NCI-H2029 treated with DMSO at 0.1 percent for 48 hours (cell line): ENCODE results near the gene ATAD1.
"Not testable (repeated sequence)": the region's sequence is repeated elsewhere in the genome, so short reads cannot be mapped to it uniquely, and the experiment has no call there.

ENCODE experiments used
- DNase-seq: peaks from one replicate; lab custom pipeline; 2025; lab: John Stamatoyannopoulos, UW

ATAD1 gene

DNA sequence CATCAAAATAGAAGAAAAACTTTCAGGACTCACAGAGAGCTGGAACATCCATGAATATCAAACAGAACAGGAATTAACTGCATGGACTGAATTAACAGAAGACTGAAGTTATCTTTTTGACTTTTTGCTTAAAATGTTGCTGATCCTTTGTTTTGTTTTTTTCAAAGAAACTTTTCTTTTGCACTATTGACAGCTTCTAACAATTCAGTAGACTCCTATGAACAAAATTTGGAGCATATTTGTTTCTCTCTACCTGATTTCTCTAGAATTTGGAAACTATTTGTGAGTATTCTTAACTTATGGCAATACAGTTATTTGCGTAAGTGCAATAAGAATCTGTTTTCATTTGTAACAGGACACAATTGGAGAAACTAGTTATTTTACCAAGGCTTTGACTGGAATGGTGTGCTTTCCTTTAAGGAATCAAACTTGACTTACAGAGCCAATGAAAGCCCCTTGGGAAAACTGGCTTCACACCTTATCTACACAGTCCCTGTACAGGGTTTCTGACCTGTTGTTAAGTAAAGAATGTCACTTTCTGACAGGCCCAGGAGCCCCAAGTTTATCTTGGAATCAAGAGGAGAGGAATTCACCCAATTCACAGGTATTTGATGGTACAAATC lies 16.1 kb downstream of the ATAD1 start:
- DNase-seq = not testable (repeated sequence)

DNA sequence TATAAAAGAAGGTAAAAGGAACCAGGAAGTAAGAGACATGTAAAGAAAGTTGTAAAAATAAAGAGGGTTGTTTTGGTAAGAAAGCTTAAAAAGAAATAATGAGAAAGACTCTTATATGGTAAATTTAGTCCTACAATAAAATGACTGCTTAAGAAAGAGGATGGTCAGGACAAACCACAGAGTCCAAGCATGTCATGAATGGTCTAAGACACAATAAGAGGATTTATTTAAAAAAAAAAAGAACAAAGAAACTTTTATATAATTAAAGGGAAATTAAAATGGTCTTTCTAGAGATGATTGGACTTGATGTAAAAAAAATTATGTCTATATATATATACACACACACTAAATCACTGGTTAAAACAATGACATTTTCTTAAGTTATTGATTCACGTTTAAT lies 18.2 kb downstream of the ATAD1 start:
- DNase-seq = no peak

DNA sequence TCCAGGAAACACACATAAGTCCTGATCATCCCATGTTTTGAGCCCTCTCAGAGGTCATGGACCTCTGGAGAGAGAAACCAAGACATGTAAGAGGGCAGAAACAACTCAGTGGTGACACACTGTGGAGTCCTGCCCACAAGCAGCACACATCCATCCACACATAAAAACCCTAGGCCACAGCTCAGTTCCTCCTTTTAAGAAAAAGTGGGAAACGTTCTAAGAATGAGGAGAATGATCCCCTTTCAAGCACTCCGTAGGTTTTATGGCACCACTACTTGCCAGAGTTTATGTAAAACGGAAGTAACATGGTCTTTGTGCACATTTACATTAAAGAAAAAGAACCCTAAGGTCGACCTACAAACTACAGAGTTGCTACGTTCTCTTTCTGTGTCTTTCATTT lies 19.9 kb downstream of the ATAD1 start:
- DNase-seq = no peak

DNA sequence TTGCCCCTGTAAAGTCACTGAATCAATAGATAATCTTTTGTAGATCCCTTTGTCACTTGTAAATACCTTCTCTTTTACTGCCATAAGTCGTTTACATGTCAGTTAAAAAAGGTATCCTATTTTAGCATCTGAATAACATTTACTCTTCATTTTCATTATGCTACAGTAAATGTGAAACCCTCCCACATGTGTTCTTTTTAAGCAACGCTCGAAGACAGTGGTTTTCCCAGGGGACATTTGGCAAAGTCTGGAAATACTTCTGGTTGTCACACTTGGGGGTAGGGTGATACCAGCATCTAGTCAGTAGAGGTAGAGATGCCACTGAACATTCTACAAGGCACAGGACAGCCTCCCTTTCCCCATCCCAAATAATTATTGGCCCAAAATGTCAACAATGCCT lies 23.7 kb downstream of the ATAD1 start:
- no peak for DNase-seq

DNA sequence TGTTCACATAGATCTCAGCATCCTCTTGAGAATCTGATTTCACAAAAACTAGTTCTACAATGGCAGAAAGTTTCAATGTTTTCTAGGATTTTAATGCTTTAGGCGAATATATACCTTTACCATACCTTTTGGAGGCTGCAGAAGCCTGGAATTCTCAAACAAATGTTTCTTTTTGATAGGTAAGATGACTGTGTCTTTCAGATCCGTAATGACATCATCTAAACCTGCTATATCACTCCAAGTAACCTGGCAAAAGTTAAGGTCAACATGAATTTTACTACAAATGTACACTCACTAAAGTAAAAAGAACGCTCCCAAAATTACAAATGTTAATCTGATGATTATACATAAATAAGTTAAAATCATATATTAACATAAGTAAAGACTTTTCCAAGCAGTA lies 27.8 kb downstream of the ATAD1 start:
- no peak for DNase-seq

DNA sequence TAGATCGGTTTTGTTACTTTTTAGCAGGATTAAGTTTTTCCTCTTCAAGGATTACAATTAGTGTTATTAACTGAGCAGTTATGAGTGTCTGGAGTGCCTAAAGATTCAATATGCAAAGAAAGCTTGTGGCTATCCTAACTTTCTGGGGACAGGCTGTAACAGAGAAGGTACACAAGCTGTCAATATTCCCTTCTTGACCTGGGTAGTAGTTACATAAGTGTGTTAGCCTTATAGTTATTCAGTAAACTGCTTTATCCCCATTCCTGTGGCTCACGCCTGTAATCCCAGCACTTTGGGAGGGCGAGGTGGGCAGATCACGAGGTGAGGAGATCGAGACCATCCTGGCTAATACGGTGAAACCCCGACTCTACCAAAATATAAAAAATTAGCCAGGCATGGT lies 31.6 kb downstream of the ATAD1 start:
- no peak for DNase-seq

DNA sequence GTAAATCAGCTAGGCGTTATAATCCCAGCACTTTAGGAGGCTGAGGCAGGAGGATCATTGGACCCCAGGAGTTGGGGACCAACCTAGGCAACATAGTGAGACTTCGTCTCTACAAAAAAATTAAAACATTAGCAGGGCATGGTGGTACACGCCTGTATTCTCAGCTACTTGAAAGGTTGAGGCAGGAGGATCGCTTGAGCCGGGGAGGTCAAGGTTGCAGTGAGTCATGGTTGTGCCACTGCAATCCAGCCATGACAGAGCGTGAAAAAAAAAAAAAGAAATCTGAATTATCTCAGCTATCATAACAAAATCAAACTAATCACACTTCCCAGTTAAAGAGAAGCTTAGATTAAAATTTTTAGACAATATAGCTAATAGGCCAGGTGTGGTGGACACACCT lies 35.3 kb downstream of the ATAD1 start:
- DNase-seq = no peak

DNA sequence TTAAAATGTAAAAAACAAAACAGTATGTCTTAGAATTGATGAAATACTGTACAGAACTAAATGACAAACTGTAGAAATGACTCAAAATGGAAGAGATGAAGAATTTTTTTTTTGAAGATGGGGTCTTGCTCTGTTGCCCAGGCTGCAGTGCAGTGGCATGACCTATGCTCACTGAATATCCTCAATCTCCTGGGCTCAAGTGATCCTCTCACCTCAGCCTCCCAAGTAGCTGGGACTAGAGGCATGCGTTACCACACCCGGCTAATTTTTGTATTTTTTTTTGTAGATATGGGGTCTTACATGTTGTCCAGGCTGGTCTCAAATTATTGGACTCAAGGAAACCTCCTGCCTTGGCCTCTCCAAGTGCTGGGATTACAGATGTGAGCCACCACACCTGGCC lies 36.5 kb downstream of the ATAD1 start:
- DNase-seq = no peak

DNA sequence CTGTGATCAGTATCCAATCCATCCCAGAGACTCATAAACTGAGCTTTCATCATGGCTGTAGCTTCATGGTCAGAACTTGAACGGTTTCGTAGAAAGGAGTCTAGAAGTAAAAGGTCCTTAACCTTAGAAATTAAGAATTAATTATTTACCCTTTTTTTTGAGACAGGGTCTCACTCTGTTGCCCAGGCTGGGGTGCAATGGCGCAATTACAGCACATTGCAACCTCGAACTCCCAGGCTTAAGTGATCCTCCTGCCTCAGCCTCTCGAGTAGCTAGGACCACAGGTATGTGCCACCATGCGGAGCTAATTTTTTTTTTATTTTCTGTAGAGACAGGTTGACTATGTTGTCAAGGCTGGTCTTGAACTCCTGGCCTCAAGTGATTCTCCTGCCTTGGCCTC lies 41.7 kb downstream of the ATAD1 start:
- no peak for DNase-seq

DNA sequence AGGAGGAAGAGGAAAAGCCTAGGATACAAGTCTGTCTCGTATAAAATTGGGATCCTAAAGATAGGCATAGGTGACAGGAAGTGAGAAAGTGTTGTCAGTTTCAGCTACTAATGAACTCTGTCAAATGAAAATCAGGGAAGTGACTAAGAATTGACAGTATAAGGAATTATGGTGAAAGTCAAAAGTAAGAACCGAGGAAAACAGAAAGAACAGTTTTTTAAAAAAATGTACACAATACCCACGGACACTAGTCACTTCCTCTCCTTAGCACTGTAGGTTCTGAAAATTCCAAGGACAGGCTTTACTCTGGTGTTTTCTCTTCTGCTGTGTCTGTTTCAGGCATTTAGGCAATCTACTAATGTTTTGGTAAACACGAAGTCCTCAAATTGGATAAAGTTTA lies 42.3 kb downstream of the ATAD1 start:
- no peak for DNase-seq

DNA sequence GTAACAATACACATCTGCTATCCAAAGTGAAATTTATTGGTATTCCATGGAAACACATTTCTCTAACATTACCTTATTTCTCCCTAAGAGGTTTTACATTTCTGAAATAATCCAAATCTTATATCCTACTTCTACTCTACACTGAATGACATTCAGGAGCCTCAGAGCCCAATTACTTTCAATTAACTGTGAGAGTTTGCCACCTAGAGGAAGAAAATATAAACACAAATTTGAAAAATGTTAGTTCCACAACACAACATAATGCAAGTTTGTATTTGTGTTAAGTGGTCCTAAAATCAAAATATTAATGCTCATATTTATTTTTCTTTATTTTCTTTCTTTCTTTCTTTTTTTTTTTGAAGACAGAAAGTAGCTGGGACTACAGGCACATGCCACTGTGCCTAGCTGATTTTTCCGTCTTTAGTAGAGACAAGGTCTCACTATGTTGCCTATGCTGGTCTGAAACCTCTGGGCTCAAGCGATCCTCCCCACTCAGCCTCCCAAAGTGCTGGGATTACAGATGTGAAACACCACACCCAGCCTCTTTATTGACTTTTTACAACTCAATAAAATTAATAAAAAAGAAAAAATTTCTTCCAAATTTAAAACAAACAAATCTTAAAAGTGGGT lies 46.0 kb downstream of the ATAD1 start:
- no peak for DNase-seq

DNA sequence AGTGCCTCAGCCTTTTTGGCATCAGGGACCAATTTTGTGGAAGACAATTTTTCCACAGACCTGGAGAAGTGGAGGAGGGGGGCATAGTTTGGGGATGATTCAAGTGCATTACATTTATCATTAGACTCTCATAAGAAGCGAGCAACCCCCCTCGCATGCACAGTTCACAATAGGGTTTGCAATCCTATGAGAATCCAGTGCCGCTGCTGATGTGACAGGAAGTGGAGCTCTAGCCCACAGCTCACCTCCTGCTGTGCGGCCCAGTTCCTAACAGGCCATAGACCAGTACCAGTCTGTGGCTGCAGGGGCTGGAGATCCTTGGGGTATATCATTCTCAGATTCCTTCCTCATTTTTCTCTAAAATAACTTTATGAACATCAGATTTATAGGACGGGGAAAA lies 50.8 kb downstream of the ATAD1 start:
- no peak for DNase-seq

DNA sequence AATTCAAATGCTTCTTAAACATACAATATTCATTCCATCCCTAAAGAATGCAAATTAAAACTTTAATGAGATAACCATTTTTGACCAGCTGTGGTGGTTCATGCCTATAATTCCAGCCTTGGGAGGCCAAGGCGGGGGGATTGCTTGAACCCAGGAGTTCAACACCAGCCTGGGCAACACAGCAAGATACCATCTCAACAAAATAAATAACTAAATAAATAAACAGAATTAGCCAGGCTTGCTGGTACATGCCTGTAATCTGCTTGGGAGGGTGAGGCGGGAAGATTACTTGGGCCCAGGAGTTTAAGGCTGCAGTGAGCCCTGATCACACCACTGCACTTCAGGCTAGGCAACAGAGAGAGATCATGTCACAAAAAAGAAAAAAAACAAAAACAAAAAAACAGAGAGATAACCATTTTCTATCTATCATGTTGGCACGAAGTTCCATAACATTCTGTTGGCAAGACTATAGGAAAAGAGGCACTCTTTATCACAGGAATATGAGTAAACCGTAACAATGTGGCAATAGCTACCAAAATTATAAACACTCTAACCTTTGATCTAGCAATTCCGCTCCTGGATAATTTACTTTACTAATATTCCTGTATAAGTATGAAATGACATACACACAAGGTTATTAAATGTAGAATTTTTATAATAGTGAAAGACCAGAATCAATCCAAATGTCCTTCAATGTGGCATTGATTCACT lies 52.2 kb downstream of the ATAD1 start:
- DNase-seq = no peak

DNA sequence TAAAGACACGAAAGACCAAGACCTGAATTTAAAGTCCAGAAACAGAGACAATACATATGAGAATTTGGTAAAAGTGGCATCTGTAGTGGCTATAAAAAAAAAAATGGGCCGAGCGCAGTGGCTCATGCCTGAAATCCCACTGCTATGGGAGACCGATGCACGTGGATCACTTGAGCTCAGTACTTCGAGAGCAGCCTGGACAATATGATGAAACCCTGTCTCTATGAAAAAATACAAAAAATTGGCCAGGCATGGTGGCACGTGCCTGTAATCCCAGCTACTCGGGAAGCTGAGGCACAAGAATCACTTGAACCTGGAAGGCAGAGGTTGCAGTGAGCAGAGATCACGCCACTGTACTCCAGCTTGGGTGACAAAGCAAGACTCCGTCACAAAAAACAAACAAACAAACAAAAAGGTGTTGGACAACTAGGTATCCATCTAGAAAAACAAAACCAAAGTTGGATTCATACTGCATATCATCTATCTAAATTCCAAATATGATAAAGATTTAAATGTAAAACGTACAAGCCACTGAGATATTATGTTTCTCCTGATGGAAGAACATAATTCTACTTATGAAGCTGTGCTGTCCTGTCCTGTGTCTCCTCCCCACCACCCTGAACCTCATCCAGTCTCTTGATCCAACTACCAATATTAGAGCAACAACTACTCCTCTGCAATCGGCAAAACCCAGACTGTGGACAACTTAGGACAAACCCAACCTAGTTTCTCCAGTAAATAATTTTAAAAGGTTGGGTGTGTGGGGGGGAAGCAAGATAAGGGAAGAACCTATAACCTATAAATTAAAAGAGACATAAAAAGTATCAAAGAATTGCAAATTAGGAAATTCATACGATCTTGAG lies 53.7 kb downstream of the ATAD1 start:
- DNase-seq = no peak

DNA sequence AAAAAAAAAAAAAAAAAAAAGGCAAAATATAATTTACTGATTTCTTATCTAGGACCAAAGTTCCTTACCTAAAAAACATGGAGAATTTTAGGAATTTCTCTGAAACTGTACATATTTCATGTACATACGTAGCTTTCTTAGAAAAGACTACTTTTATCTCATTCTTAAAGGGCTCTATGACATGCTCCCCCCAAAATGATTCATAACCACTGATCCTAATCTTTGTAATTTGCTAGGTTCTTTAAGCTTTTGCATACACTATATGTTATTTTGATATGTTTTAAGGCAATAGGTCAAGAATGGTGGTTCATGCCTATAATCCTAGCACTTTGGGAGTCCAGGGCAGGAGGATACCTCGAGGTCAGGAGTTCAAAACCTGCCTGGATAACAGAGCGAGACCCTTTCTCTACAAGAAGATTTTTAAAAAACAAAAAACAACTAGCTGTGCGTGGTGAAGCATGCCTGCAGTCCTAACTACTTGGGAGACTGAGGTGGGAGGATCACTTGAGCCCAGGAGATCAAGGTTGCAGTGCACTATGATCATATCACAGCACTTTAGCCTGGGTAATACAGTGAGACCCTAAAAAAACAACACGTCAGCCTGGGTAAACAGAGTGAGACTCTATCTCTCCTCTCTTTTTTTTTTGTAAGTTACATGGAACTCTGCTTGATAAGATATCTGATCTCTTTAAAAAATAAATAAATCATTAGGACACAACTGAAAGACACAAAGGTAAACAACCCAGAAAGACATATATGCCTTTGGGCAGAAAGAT lies 54.8 kb downstream of the ATAD1 start:
- no peak for DNase-seq

DNA sequence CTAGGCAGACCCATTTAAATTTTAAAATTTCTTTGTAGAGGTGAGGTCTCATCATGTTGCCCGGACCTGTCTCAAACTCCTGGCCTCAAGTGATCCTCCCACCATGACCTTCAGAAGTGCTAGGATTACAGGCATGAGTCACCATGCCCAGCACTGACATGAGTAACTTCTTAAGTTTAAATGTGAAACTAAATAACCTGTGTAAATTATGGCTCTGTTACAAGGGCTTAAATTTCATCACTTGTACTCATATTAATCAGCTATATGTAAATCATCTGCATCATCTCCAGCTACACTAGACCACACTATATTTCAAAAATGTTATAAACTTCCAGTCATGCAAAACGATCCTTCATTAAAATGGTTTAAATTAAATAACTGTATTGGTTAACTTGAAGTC lies 56.1 kb downstream of the ATAD1 start:
- DNase-seq = no peak

DNA sequence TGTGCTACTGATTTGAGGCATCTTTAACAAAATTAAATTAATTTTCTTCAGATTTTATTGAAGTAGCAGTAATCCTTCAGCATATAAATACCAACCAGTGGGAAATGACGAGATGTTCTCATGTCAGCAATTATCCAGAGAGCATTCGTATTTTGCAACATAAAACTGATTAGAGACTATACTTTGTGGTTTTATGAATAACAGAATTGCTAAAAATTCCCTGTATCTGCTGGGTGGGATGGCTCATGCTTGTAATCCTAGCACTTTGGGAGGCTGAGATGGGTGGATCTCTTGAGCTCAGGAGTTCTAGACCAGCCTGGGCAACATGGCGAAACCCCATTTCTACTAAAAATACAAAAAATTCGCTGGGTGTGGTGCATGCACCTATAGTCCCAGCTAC lies 56.9 kb downstream of the ATAD1 start:
- no peak for DNase-seq

DNA sequence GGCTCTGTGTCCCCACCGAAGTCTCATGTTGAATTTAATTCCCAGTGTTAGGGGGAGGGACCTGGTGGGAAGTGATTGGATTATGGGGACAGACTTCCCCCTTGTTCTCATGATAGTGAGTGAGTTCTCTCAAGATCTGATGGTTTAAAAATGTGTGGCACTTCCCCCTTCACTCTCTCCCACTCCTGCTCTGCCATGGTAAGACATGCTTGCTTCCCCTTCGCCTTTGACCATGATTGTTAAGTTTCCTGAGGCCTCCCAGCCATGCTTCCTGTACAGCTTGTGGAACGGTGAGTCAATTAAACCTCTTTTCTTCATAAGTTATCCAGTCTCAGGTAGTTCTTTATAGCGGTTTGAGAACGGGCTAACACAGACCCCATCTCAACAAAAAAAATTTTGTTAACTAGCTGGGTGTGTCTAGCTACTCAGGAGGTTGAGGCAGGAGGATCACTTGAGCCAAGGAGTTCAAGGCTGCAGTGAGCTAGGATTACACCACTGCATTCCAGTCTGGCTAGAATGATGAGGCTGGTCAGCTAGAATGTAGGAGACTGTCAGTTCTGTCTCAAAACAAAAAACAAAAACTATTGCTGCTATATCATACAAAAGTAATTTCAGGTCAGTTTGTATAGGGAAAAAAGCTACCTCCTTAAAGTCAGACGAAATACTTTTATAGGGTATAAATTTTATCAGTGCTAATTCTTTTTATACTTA lies 57.7 kb downstream of the ATAD1 start:
- no peak for DNase-seq

DNA sequence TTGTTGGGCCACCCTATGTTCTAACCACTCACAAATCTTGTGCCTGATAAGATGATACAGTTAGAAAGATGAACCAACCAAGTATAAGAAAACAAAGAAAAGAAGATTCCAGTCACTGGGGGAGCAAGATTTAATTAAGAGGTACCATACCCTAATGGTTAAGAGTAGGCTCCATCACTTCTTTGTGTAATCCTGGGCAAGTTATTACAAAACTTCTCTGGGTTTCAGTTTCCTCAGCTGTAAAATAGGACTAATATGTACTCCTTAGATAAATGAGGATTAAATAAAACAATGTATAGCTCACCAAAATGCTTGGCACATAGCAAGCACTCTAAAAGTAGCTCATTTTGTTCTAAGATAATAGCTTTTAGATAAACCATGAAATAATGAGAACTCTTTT lies 58.5 kb downstream of the ATAD1 start:
- DNase-seq = no peak

DNA sequence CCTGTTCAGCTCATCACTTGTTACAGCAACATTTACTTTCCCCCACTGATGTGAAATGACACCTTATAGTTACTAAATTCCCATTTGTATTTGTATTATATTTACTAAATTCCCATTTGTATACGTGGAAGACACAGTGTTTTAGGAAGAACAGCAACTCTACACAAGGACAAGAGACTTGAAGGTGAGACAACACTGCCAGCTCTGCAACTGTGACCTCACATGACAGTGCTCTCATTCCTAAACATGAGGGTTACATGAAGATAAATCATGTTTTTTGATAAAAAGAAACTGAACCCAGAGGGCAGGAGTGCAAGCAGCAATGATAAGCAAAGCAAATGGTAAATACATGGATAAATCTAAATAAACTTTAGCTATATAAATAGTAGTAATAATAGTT lies 60.3 kb downstream of the ATAD1 start:
- no peak for DNase-seq
